Stimulated activated CD8-positive, alpha-beta memory T cell treated with anti-CD3 and anti-CD28 coated beads, Interleukin-12 subunit alpha, Interleukin-12 subunit beta, amount 100 ng/mL, for 1 hour (primary cell): Measurements from ENCODE around the gene MOV10L1.
"Not testable (repeated sequence)": the region's sequence is repeated elsewhere in the genome, so short reads cannot be mapped to it uniquely, and the experiment has no call there.

Experiments
- DNase-seq: peaks from one replicate; pipeline ENCODE4 v3.0.0-alpha.2; 2020; ENCODE audit warnings: low read depth

The MOV10L1 gene

DNA sequence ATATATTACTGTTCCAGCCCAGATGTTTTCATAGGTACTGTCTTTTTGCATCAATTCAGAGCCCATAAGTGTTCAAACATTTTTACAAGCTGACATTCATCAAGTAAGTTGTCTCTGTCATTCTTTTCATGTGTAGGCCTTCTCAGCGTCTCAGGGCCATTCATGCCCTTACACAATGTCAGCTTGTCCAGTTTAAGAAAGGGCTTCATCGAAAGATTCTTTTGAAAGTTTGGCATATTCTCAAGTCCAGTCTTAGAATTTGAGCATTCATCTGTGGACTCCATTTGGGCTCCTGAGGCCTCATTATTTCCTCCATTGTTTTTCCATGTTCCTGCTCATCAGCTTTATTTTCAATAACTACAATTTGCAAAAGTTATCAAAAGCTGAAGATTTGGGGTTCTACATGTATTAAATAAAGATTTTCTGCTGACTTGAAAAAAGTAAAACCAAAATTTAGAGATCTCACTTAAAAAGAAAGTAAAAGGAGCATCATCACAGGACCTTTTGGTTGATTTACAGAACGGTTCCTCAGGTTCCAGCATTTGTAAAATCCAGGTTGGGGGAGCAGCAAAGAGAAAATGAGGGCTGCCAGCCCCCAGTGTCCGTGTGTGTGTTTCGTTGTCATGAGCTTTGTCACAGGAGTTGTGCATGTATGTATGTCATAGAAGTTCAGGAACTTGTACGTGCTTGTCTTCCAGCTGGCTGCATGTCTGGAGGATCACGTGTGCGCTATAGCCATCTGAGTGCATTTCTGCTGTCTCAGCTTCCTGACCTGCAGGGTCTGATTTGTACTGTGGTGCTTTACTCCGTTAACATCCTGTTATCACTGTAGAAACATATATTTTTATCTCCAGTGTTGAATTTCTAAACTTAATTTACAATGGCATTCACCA is 15.6 kb downstream of the MOV10L1 start:
- no peak for DNase-seq

DNA sequence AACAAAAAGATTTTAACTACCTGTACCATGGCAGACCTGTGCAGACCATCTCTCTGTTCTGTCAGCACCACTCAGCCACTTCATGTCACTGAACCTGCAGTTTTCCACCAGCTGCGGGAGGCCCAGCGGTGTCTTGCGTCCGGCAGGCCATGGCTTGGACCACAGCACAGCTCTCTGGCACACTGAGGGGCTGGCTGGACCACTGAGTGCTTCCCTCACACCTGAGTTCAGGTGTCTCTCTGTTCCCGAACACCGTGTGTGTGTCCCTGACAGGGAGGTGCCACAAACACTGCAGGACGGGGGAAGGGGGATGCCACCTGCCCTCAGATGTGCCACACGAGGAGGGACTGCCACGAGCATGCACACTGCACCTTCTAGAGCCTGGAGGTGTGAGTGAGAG is 17.7 kb downstream of the MOV10L1 start:
- DNase-seq: no peak

DNA sequence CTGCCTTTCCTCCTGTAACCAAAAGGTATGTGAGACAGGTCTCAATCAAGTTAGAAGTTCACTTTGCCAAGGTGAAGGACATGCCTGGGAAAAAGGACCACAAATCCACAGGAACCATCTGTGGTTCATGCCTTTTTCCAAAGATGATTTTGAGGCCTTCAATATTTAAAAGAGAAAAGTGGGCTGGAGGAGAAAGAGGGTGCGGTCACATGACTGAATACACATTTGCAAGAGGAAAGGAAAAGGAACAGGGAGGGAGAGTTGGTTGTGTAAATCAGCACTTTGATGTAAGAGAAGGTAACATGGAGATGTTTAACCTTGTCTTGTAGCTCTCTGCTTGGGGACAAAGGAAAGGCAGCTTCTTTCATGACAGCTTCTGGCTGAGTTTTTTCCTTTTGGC is 21.2 kb downstream of the MOV10L1 start:
- DNase-seq: no peak

DNA sequence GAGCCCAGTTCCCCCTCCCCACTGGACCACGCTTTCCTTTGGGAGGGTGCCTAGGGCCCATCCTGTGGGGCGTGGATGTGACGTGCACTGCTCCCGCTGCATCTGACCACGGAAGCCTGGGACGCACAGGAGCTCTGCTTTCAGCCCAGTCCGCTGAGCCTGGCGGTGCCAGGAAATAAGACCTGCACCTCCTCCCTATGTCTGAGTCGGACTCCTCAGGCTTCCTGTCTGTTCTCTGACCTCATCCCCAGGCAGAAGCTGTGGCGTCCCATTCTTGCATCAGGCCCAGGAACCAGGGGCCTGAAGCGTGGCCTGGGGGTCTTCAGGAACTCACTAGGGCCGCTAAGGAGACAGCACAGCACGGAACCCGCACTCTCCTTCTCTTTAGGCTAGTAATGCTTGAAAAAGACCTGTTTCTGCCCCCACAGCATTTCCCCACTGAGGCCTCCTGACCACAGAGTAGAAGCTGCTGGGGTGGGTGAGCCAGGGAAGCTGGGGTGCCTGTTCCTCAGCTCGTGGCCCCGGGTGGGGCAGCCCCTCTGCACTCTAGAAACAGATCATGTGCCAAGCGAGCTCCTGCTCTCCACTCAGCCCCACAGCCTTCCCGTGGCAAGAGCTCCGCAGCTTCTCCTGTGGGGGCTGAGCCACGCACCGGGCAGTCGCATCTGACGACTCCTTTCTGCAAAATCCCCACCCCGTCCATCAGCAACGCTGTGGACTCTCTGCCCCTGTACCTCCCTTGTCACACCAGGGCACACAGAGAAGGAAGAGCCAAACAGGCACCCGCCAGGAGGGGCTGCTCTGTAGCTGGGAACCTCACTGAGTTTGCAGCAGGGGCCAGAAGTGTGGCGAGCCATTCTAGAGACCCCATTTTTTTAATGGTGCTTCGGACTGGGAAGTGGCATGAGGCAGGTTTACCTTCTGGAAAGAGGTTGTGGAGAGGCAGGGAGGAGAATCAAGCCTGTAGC is 22.6 kb downstream of the MOV10L1 start:
- no peak for DNase-seq

DNA sequence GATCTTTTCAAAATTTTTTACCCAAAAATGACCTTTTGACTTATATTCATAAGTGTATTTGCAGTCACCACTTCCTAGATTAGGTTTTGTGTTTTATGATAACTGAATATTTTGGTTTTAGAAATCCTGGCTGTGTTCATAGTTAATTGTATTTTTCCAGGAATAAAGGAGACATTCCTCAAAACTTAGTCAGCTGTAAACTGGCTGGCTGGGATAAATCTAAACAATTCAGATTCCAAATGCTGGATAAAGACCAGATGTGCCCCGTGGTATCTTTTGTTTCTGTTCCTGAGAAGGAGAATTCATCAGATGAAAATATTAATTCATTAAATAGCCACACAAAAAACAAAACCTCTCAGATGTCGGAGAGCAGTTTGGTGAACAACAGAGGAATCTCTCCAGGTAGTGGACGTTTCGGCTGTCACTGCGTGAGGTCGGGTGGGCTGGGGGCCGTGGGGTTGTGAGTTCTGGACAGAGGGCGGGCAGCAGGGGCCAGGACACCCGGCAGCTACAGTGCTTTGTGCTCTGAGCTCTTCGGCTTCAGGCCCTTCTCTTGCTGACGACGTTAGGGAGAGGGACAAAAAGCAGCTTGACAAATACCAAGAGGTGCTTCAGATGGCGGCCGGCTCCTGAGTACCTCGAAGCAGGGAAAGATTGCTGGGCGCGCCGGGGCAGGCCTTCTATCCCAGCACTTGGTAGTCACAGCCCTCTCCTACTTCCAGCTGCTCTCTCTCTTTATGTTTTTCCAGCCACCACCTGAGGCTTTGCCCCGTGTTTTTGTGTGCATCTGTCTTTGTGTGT is 24.6 kb downstream of the MOV10L1 start:
- DNase-seq: no peak

DNA sequence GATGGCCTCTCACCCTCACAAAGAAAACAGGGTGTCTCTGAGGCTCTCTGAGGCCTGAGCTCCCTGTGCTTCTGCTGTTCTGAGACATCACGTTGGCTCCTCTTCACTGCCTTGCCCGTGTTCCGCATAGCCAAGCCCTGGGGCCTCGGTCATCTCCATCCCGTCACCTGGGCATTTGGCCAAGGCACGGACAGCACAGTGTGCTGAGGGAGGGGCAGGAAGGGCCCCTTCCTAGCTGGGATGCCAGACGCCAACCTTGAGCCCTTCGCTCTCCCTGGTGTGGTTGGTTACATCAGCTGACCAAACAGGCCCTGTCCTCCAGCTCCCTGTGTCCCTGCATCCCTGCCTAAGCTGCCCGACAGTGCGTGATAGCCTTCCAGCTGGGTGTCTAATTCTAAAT is 25.9 kb downstream of the MOV10L1 start:
- no peak for DNase-seq

DNA sequence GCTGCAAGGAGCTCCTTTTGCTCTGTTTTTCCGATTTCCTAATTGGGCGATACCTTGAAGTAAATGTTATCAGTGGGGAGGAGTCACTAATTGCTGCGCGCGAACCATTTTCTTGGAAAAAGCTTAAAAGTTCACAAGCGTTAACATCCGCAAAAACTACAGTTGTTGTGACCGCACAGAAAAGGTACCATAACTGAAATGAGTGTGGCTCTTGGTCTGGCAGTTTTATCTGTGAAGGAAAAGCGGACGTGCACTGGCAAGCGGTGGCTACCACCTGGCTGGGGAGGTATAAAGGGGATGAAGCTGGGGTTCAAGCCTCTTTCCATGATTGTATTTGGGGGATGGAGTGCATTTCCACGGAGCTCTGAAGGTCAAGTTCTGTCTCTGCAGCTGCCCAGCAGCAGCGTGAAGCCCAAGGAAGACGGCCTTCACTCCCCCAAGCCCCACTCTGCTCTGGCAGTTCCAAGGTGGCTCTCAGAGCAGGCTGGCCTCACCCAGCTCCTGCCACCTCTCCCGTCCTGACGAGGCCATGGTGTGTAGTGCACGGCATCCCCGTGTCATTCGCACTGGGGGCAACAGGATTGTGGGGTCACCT is 27.5 kb downstream of the MOV10L1 start:
- DNase-seq: no peak

DNA sequence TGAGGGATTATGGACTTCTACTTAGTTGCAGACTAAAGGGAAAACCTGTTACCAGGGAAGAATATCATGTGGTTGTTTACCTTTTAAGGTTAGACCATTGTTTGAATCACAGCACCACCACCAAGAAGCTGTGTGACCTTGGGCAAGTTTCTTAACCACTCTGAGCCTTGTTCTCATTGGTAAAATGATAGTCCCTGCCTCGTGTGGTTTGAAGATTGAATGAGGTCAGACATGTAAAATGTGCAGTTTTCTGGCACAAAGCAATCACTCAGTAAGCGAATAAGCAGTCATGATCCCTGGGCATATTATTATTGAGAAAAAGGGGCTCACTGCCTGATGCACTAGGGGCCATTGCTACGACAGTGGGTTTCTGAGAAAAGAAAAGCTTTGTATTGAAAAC is 28.3 kb downstream of the MOV10L1 start:
- no peak for DNase-seq

DNA sequence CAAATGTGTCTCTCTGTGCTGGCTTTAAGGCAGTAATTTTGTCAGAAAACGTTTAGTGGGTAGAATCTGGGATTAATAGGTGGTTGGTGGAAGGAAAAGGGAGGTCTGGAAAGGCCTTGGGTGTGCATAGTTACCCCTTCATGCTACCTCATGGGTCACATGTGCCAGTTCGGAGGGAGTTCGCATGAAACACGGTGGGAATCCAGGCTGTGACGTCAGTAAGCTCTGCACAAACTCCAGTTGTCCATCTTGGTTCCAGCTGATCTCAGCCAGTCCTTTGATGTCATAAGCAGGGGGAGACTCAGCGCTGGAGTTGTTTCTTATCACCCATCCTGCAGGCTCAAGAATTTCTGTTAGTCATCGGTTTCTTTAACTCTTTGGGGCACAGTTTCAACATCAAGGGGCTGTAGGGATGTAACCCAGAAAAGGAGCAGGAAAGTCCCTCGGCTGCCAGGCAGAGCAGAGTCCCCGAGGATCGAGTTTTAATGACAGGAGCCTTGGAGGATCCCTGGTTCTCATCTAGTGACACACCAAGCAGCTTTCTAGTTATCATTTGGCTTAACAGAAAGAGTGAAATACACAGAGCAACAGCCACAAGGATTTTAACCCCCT is 28.9 kb downstream of the MOV10L1 start:
- no peak for DNase-seq

DNA sequence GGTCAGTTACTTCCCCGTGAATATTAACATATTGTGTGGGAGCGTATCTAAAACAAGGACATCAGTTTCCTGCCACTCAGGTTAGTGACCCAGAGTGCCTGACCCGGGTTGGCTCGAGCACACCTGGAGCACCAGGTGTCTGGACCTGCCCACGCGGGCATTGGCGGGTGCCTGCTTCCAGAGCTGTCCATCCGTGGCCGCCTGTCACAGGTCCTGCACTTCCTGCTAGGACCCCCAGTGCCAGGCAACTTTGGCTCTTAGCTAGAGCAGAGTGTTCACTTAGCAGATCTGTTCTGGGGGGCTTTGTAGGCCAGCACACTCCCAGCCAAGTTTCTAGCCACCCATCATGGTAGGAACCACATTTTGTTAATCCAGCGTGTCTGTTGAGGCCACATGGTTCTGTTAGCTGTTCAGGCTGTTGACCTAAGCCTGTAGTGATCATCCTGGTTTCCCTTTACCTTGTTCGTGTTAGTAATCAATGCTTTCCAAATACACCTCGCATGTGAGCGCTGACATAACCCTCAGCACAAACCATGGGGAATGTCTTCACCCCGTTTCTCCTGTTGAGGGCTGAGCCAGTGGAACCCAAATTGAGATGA is 29.5 kb downstream of the MOV10L1 start:
- no peak for DNase-seq

DNA sequence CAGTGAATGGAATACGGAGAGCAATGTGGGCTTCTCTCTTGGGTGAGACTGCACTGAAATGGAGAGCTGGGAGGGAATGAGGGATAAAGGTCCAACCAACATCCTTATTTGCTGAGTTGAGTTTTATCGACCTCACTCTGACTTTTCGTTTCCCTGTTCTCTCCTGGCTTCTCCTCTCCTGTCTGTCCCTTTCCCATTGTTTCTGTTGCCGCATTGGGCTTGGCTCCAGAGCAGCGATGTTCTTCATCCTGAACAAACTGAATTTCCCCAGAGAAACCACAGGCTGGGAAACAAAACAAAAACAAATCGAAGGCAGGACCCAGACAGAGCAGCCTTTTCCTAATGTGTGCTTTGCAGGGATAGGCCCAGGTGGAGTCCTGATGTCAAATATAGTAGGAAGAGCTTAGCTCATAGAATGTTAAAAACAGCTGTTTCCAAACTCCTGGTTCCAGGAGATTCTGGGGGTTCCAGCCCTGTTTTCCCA is 30.0 kb downstream of the MOV10L1 start:
- no peak for DNase-seq

DNA sequence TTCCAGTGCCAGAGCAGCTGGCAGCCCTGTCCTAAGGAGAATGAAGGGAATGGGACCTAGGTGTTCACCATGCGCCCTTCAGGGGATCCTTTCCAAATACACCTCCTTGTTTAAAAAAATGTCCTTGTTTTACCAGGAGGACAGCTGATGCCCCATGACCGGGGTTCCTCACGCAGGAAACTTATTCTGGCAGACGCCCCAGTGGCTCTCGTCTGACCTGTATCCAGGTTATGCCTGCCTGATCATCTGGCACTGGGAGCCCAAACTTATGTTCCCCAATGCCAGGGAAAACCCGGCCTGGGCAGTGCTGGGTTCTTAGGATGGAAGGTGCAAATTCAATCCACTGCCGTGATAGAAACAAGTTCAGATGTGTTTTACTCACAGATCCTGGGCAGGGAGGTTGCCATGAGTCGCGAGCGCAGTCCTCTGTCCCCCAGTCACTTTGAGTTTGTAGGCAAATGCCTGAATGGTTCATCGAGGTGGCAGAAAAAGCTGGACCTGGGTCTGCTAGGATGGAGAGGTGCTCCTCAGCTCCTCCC is 31.5 kb downstream of the MOV10L1 start:
- no peak for DNase-seq

DNA sequence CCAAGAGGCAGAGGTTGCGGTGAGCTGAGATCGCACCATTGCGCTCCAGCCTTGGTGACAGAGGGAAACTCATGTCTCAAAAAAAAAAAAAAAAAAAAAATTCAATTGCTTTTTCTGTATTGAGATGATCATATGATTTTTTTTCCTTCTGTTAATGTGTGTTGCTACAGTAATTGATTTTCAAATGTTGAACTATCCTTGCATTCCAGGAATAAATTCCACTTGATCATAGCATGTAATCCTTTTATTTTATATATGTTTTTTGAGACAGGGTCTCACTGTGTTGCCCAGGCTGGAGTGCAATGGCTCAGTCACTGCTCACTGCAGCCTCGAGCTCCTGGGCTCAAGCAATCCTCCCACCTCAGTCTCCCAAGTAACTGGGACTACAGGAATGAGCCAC is 33.3 kb downstream of the MOV10L1 start:
- DNase-seq: no peak

DNA sequence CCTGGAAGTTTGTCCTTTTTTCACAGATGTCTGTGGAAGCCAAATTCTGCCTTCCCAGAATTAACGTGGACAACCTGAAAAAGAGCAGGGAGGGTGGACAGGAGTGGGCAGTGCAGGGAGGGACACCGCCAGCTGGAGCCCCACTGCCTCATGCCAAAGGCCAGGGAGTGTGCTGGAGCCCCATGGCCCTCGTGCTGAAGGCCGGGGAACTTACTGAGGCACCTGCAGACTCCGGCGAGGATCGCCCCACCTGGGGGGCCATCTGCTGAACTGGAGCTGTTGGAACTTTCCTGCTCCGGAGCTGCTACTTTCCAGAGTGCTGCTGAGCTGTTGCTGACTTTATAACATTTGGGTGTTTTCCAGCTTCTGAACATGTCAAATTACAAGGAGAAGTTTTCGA is 35.2 kb downstream of the MOV10L1 start:
- DNase-seq: no peak

DNA sequence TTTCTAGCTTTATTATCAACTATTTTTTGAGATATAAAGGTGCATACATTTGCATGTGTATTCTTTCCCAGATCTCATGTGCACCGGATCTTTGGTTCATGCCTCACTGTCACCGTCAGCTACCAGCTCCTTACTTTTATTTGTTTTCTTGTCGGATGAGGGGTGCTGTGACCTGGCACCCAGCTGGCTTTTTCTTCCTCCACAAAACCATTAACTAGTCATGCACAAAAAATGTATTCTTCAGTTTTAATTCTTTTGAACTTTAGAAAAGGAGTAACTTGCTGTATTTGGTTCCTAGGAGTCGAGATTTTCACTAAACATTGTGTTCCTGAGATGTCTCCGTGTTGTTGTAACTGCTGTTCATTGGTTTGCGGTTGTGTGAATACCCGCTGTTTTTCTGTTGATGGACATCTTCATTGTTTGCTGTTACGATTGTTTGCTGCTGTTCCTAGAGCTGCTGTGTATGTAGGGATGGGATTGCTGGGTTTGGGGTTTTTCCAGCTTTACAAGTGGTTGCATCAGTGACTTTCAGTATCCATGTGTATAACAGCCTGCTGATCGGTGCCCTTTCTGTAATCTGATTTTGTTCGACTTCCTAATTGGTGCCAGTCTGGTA is 39.4 kb downstream of the MOV10L1 start:
- no peak for DNase-seq

DNA sequence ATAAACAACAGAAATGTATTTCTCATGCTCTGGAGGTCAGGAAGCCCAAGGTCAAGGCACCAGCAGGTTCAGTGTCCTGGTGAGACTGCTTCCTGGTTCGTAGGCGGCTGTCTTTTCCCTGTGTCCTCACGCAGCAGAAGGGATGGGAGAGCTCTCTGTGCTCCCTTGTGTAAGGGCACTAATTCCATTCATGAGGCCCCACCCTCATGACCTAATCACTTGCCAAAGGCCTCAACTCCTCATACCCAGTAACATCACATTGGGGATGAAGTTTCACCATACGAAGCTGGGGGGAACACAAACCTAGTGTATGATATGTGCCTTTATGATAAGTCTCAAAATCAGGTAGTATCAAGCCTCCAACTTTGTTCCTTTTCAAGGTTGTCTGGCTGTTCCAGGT is 42.1 kb downstream of the MOV10L1 start:
- DNase-seq: no peak

DNA sequence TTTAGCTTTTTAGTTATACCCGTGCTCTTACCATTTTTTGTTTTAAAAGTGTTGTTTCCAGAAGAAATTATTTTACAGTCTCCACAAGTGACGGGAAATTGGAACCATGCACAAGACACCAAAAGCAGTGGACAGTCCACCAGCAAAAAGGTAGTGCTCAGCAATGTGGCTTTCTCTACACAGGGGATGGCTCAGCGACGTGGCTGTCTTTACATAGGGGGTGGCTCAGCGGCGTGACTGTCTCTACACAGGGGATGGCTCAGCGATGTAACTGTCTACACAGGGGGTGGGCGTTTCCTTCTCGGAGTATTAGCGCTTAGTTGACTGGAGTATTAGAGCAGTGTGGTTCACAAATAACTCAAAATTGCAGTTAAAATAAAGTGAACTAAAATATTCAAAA is 44.7 kb downstream of the MOV10L1 start:
- no peak for DNase-seq

DNA sequence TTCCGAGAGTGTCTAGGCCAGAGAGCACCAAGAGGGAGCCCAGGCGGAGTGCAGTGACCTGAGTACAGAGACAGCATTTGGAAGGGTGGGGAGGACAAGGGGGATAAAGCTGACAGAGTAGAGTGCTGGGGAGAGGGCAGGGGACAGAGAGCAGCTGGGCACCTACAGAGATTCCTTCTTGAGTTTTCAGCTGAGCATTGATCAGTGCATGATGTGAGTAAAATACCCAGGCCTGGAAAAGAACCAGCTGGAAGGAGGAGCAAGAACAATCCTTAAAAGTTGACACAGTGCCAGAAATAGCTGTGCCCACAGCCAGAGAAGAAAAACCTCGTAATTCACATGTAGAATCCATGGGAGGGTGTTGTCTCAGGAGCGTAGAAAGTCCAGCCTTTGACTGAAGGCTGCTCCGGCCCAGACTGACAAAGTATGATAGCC is 46.8 kb downstream of the MOV10L1 start:
- no peak for DNase-seq

DNA sequence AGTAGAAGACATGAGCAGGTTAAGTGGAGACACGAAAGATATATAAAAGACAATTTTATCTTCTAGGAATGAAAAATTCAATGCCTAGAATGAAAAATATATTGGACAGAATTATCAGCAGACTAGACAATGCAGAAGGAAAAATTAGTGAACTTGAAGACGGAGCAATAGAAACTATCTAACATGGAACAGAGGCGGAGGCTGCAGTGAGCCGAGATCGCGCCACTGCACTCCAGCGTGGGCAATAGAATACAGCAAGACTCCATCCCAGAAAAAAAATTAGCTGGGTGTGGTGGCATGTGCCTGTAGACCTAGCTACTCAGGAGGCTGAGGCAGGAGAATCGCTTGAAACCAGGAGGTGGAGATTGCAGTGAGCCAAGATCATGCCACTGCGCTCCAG is 47.5 kb downstream of the MOV10L1 start:
- DNase-seq: not testable (repeated sequence)

DNA sequence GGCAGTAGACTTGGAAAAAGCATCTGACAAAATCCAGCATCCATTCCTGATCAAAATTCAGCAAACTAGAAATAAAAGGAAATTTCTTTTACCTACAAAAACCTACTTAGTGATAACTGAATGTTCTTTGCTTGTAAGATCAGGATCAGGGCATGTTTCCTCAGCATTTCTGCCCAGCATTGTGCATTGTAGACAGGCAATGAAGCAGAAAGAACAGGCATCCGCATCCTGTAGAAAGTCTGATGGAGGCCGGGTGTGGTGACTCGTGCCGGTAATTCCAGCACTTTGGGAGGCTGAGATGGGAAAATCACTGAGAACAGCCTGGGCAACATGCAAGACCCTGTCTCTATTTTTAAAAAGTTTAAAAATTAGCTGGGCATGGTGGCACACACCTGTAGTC is 48.2 kb downstream of the MOV10L1 start:
- no peak for DNase-seq
